HG02884 (cell line): ENCODE data around the gene SV2B.
"Not testable (repeated sequence)": the region's sequence is repeated elsewhere in the genome, so short reads cannot be mapped to it uniquely, and the experiment has no call there.

Source experiments
- ATAC-seq: cut with Tn5 transposase; IDR thresholded peaks from one replicate; pipeline ENCODE4 v1.9.1; 2021; ENCODE audit warnings: mild to moderate bottlenecking, moderate library complexity; ENCODE audit not compliant: unreplicated experiment

Gene SV2B

GRCh38 chr15:91302588-91303439 is 202.8 kb downstream of the SV2B start:
- no peak for ATAC-seq

GRCh38 chr15:91304210-91304609 is 204.2 kb downstream of the SV2B start:
- no peak for ATAC-seq

GRCh38 chr15:91304786-91305185 is 204.7 kb downstream of the SV2B start:
- ATAC-seq = no peak

- no peak for ATAC-seq
Observed at GRCh38 chr15:91306144-91306543, 206.1 kb downstream of the SV2B start.

GRCh38 chr15:91307601-91308000 is 207.5 kb downstream of the SV2B start:
- no peak for ATAC-seq

GRCh38 chr15:91308199-91308598 is 208.1 kb downstream of the SV2B start:
- no peak for ATAC-seq

- ATAC-seq = no peak
Observed at GRCh38 chr15:91308855-91309254, 208.8 kb downstream of the SV2B start.

- ATAC-seq = no peak
Observed at GRCh38 chr15:91311986-91312385, 211.9 kb downstream of the SV2B start.

- ATAC-seq = no peak
Observed at GRCh38 chr15:91316126-91316525, 216.1 kb downstream of the SV2B start.

GRCh38 chr15:91318516-91318915 is 218.5 kb downstream of the SV2B start:
- ATAC-seq = no peak

GRCh38 chr15:91318931-91319330 is 218.9 kb downstream of the SV2B start:
- no peak for ATAC-seq

GRCh38 chr15:91319371-91320059 is 219.5 kb downstream of the SV2B start:
- ATAC-seq = no peak

- no peak for ATAC-seq
Observed at GRCh38 chr15:91320101-91320500, 220.0 kb downstream of the SV2B start.

- ATAC-seq = no peak
Observed at GRCh38 chr15:91329914-91330313, 229.9 kb downstream of the SV2B start.

- ATAC-seq = no peak
Observed at GRCh38 chr15:91331581-91331980, 231.5 kb downstream of the SV2B start.

GRCh38 chr15:91335702-91336101 is 235.6 kb downstream of the SV2B start:
- ATAC-seq = no peak

GRCh38 chr15:91336687-91337086 is 236.6 kb downstream of the SV2B start:
- no peak for ATAC-seq

GRCh38 chr15:91338766-91339165 is 238.7 kb downstream of the SV2B start:
- ATAC-seq = no peak

GRCh38 chr15:91342097-91342496 is 242.0 kb downstream of the SV2B start:
- no peak for ATAC-seq

GRCh38 chr15:91344912-91345311 is 244.9 kb downstream of the SV2B start:
- not testable (repeated sequence) for ATAC-seq

- ATAC-seq = no peak
Observed at GRCh38 chr15:91345736-91346135, 245.7 kb downstream of the SV2B start.

GRCh38 chr15:91346259-91346658 is 246.2 kb downstream of the SV2B start:
- no peak for ATAC-seq
